ENCODE measurements around the gene NEU4. TPM values are rescaled to one million over a fixed set of nuclear protein-coding genes. Genes with fewer than 3 reads are reported as not detected.

Gene NEU4
- total RNA-seq, 1 experiment from 2014 or later = 10.0 TPM

GRCh38 chr2:241762933-241763369 lies 46.0 kb upstream of the NEU4 start:
- in situ Hi-C loops (cut with HindIII; ENCODE audit: low pct_unique_long_range_greater_than_20kb, low sequenced_read_pairs) = no loop called here

GRCh38 chr2:241763551-241764274 lies 45.3 kb upstream of the NEU4 start:
- Histone ChIP-seq H3K36me3 (ENCODE audit: control insufficient read depth, insufficient read depth, low read length) (no peaks in the 10 kb centered on the region), H3K4me3 (ENCODE audit: low read depth in 2 of 2, low read length in 2 of 2) (no peak overlapping the region), H3K9me3 (ENCODE audit: control insufficient read depth, insufficient read depth, low read depth, low read length) (no peaks in the 10 kb centered on the region), H3K27me3 (ENCODE audit: control insufficient read depth, insufficient read depth, low read length) (no peaks in the 10 kb centered on the region), H3K4me1 (ENCODE audit: control insufficient read depth, insufficient read depth, low read length) (peaks cover 12% of the 10 kb centered on the region), H3K27ac (ENCODE audit: low read length) (no peak overlapping the region; the same call in 1 of the 2 replicates)
- no TSS peak for BruUV-seq (replicated peaks)
- intact Hi-C loops (cut with micrococcal nuclease; ENCODE audit: unreplicated experiment) = no loop called here
- TF ChIP-seq SIN3A (IDR thresholded peaks at IDR 0.05; ENCODE audit: borderline replicate concordance, insufficient read depth, low read depth, low read length) (no peak), CTCF (IDR thresholded peaks at IDR 0.05) (no peak), POLR2AphosphoS5 (IDR thresholded peaks at IDR 0.05; ENCODE audit: low read depth, low read length) (no peak), REST (IDR thresholded peaks at IDR 0.05; ENCODE audit: insufficient read depth in 1 of 2, low read depth in 2 of 2, low read length in 1 of 2) (no peak), TCF7L2 (IDR thresholded peaks at IDR 0.05; ENCODE audit: low read depth, low read length) (no peak)
- no peak for ATAC-seq
- DNase-seq (ENCODE audit: low read depth, low spot score) = no peak
- in situ Hi-C loops (cut with HindIII; ENCODE audit: low pct_unique_long_range_greater_than_20kb, low sequenced_read_pairs) = no loop called here
- CTCF ChIA-PET = no interaction called here
- POLR2A ChIA-PET = no interaction called here

More at GRCh38 chr2:241762933-241763369, 46.0 kb upstream of the NEU4 start:
- Histone ChIP-seq H3K9me3 (ENCODE audit: control insufficient read depth, insufficient read depth, low read depth, low read length) (no peaks in the 10 kb centered on the region), H3K4me1 (ENCODE audit: control insufficient read depth, insufficient read depth, low read length) (peaks cover 12% of the 10 kb centered on the region), H3K4me3 (ENCODE audit: low read depth in 2 of 2, low read length in 2 of 2) (no peak overlapping the region), H3K27me3 (ENCODE audit: control insufficient read depth, insufficient read depth, low read length) (no peaks in the 10 kb centered on the region), H3K27ac (ENCODE audit: low read length) (peak overlapping the region; percentile 57; the same call in 1 of the 2 replicates), H3K36me3 (ENCODE audit: control insufficient read depth, insufficient read depth, low read length) (no peaks in the 10 kb centered on the region)
- intact Hi-C loops (cut with micrococcal nuclease; ENCODE audit: unreplicated experiment) = no loop called here
- CTCF ChIA-PET = no interaction called here
- POLR2A ChIA-PET = interaction anchor here (0.6 kb wide), 1 partner anchor 34 kb away, joined by 7 read pairs; no protein-coding TSS in a partner anchor
- DNase-seq (ENCODE audit: low read depth, low spot score) = no peak
- TSS peak; percentile 67 for BruUV-seq (replicated peaks)
- ATAC-seq = no peak
- no peak for TF ChIP-seq REST (IDR thresholded peaks at IDR 0.05; ENCODE audit: insufficient read depth in 1 of 2, low read depth in 2 of 2, low read length in 1 of 2)
- no peak for TF ChIP-seq CTCF (IDR thresholded peaks at IDR 0.05)
- TF ChIP-seq POLR2AphosphoS5 (IDR thresholded peaks at IDR 0.05; ENCODE audit: low read depth, low read length) = no peak
- TF ChIP-seq SIN3A (IDR thresholded peaks at IDR 0.05; ENCODE audit: borderline replicate concordance, insufficient read depth, low read depth, low read length) = no peak
- TF ChIP-seq TCF7L2 (IDR thresholded peaks at IDR 0.05; ENCODE audit: low read depth, low read length) = no peak

Measured in Panc1 (cell line).